Activated CD4-positive, alpha-beta T cell treated with anti-CD3 and anti-CD28 coated beads, Interleukin-2, Interleukin-4, amounts not matched to agents 100 ng/mL and 50 ng/mL, durations not matched to agents 16 hours and 8 hours (primary cell): ENCODE data around the gene GALR2.

ENCODE experiments used
- DNase-seq: peaks from one replicate; pipeline ENCODE4 v3.0.0-alpha.2; 2020; ENCODE audit warnings: low spot score

The GALR2 gene

GRCh38 chr17:76094046-76094445 lies 19.5 kb downstream of the GALR2 start:
- DNase-seq = no peak

GRCh38 chr17:76095943-76096342 lies 21.4 kb downstream of the GALR2 start:
- no peak for DNase-seq

- no peak for DNase-seq
Measured at GRCh38 chr17:76097716-76098295, 23.2 kb downstream of the GALR2 start.

- DNase-seq = no peak
Measured at GRCh38 chr17:76102944-76103273, 28.3 kb downstream of the GALR2 start.

GRCh38 chr17:76103274-76104139 lies 28.9 kb downstream of the GALR2 start, which contains the start of gene EXOC7:
EXOC7 (minus strand) TSS chr17:76103787; CDS start chr17:76103692, 95 bp downstream.
- peak; percentile 94 for DNase-seq

- DNase-seq = no peak
Measured at GRCh38 chr17:76104140-76104895, 29.7 kb downstream of the GALR2 start.

- DNase-seq = no peak
Measured at GRCh38 chr17:76104896-76105231, 30.3 kb downstream of the GALR2 start.

GRCh38 chr17:76106703-76107102 lies 32.1 kb downstream of the GALR2 start:
- DNase-seq = no peak

- DNase-seq = peak; percentile 18
Measured at GRCh38 chr17:76107509-76107908, 32.9 kb downstream of the GALR2 start.

- DNase-seq = no peak
Measured at GRCh38 chr17:76111956-76112355, 37.4 kb downstream of the GALR2 start.

- no peak for DNase-seq
Measured at GRCh38 chr17:76115138-76115754, 40.7 kb downstream of the GALR2 start.

- no peak for DNase-seq
Measured at GRCh38 chr17:76119409-76120371, 45.1 kb downstream of the GALR2 start.

- no peak for DNase-seq
Measured at GRCh38 chr17:76120658-76121008, 46.1 kb downstream of the GALR2 start.

GRCh38 chr17:76121932-76122430 lies 47.4 kb downstream of the GALR2 start:
- no peak for DNase-seq

- no peak for DNase-seq
Measured at GRCh38 chr17:76122431-76123190, 48.0 kb downstream of the GALR2 start.

GRCh38 chr17:76123191-76123499 lies 48.6 kb downstream of the GALR2 start:
- no peak for DNase-seq

- no peak for DNase-seq
Measured at GRCh38 chr17:76123749-76124581, 49.4 kb downstream of the GALR2 start.

GRCh38 chr17:76124582-76125390 lies 50.2 kb downstream of the GALR2 start:
- DNase-seq = no peak

- no peak for DNase-seq
Measured at GRCh38 chr17:76125391-76125675, 50.8 kb downstream of the GALR2 start.
